Measurements from ENCODE around the gene WDR20. TPM values are rescaled to one million over a fixed set of nuclear protein-coding genes. Genes with fewer than 3 reads are reported as not detected.

WDR20 gene
- total and polyA plus RNA-seq, 10 of the 15 experiments (the other 5 are each of a cell fraction or from before 2014, with no cell fraction given) = 9.1 to 25.9 (median 18.4) TPM

DNA sequence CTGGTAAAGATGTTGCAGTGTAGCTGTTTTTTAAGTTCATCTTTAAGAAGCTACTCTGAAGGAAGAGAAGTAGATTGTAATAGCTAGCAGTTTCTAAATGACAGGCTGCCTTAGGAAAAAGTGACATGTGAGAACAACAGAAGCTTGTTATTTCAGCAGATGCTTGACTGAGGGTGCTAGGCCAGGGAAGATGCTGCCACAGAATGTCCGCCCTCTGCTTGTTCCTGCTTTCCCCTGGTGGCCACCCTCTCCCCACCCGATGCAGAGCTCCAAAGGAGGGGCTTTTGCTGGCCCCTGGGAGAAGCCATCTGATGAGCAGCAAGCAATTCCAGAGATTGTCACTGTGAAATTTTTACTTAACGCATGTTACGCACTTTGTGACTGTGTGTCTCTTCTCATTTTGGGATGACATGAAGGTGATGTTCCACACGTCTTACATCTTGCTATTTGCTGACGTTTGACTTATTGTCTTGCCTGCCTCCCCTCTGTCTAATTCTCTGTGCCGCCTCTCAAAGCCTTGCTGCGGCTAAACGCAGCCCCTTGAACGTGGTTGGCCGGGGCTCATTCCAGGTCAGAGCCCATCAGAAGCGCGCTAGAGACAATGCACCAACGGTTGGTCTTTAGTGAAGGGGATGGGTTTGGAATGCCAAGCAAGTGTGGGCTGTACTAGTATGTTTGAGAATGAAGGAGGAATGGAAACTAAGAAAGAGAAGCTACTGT is 44.8 kb downstream of the WDR20 start:
- no peaks in the 10 kb centered on the region for H3K27me3 ChIP-seq (replicated peaks in 1 of 2; ENCODE audit: control insufficient read depth in 2 of 2, insufficient read depth in 2 of 2, low read length in 1 of 2)
- no peaks in the 10 kb centered on the region for H4K20me1 ChIP-seq (ENCODE audit: control insufficient read depth, insufficient read depth)
- FAIRE-seq (no peak), ATAC-seq (peak; percentile 39), DNase-seq (ENCODE audit: low read depth, low spot score) (no peak)
- H3K9ac ChIP-seq (ENCODE audit: control insufficient read depth, insufficient read depth, low read length) = no peak overlapping the region
- H3K4me1 ChIP-seq (ENCODE audit: control insufficient read depth, insufficient read depth, low read length) = peaks cover 10% of the 10 kb centered on the region
- H2AFZ ChIP-seq (ENCODE audit: control insufficient read depth, low read depth, low read length) = no peak overlapping the region
- in situ Hi-C loops (cut with MboI) = no loop called here
- BruUV-seq (replicated peaks) = no TSS peak
- SMC1A ChIA-PET (ENCODE audit: uncharacterized antibody, unreplicated experiment) = interaction anchor here (0.6 to 2.7 kb wide), 5 partner anchors 12 to 132 kb away, joined by 3 to 8 read pairs (median 4); no protein-coding TSS in a partner anchor
- POLR2A ChIA-PET = no interaction called here
- CTCF ChIA-PET = interaction anchor here (0.5 to 0.9 kb wide), 2 partner anchors 88 to 573 kb away, joined by 3 read pairs; no protein-coding TSS in a partner anchor
- H3K79me2 ChIP-seq (ENCODE audit: control insufficient read depth, insufficient read depth, low read length) = peaks cover 47% of the 10 kb centered on the region
- RAD21 ChIA-PET (ENCODE audit: unreplicated experiment) = no interaction called here
- H3K4me2 ChIP-seq (ENCODE audit: control insufficient read depth, insufficient read depth) = no peak overlapping the region
- H3K27ac ChIP-seq (ENCODE audit: control insufficient read depth, insufficient read depth) = no peak overlapping the region
- H3K36me3 ChIP-seq (ENCODE audit: control insufficient read depth in 2 of 2, insufficient read depth in 2 of 2, low read length in 1 of 2) = no peaks in the 10 kb centered on the region; a peak in 1 of 4 replicates
- H3K4me3 ChIP-seq = no peak overlapping the region
- no peaks in the 10 kb centered on the region for H3K9me3 ChIP-seq (replicated peaks; ENCODE audit: control insufficient read depth, insufficient read depth, low read length)
- WGBS (ENCODE audit: insufficient coverage, insufficient replicate concordance, low lambda C conversion rate, missing lambda C conversion rate) = 82% methylated on average over 14 of the region's 14 CpGs
- intact Hi-C loops (cut with micrococcal nuclease; ENCODE audit: unreplicated experiment) = no loop called here
- TF ChIP-seq NR2C2 (IDR thresholded peaks at IDR 0.05; ENCODE audit: borderline replicate concordance, control insufficient read depth, insufficient read length, low read depth) (no peak), POLR2AphosphoS2 (IDR thresholded peaks at IDR 0.05; ENCODE audit: low read depth, low read length) (no peak), DPF2 (IDR thresholded peaks at IDR 0.05) (no peak), PML (IDR thresholded peaks at IDR 0.05; ENCODE audit: low read length) (no peak)
- TF ChIP-seq, protein P1, sequence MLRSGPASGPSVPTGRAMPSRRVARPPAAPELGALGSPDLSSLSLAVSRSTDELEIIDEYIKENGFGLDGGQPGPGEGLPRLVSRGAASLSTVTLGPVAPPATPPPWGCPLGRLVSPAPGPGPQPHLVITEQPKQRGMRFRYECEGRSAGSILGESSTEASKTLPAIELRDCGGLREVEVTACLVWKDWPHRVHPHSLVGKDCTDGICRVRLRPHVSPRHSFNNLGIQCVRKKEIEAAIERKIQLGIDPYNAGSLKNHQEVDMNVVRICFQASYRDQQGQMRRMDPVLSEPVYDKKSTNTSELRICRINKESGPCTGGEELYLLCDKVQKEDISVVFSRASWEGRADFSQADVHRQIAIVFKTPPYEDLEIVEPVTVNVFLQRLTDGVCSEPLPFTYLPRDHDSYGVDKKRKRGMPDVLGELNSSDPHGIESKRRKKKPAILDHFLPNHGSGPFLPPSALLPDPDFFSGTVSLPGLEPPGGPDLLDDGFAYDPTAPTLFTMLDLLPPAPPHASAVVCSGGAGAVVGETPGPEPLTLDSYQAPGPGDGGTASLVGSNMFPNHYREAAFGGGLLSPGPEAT (IDR thresholded peaks at IDR 0.05; ENCODE audit: low read depth) = no peak

All from GM12878 (cell line).